ENCODE data around the gene DGAT2L6. TPM values are rescaled to one million over a fixed set of nuclear protein-coding genes. Genes with fewer than 3 reads are reported as not detected.

DGAT2L6 gene
- total and polyA plus RNA-seq, 10 donors, result not detected

DNA sequence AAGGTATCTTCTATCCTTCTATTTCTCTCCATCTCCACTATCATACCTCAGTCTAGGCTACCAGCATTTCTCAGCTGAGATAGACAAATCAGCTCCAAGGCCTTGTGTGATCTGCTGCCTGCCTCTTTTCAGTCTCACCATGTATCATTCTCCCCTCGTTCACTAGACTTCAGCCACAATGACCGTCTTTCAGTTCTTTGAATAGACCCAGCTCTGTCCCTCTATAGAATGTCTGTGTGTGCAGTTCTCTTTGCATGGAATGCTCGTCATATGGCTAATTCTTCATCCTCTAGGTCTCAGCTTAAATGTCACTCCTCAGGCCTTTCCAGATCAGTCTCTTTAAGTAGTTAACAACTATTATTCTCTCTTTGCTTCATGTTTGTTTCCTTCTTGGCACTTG is 37.5 kb upstream of the DGAT2L6 start:
- no peak overlapping the region for H3K4me3 ChIP-seq
- H3K36me3 ChIP-seq, result peaks cover 0 to 47% (median 0%) of the 10 kb centered on the region in 6 donors
- intact Hi-C loops (cut with DNase I; ENCODE audit: low total_unique reads), result no loop called here
- no peak overlapping the region for H3K27ac ChIP-seq
- no peak for DNase-seq
- H3K27me3 ChIP-seq (replicated peaks in 1 of 7), result no peaks in the 10 kb centered on the region
- peaks cover 3 to 17% (median 10%) of the 10 kb centered on the region in 6 donors for H3K4me1 ChIP-seq
- WGBS, 5 donors, result 62 to 95% (median 84%) methylated on average over 3 of the region's 3 CpGs
- no peaks in the 10 kb centered on the region for H3K9me3 ChIP-seq
- TF ChIP-seq POLR2A (IDR thresholded peaks at IDR 0.05), result no peak
- no peak for TF ChIP-seq POLR2AphosphoS5 (IDR thresholded peaks at IDR 0.05)

DNA sequence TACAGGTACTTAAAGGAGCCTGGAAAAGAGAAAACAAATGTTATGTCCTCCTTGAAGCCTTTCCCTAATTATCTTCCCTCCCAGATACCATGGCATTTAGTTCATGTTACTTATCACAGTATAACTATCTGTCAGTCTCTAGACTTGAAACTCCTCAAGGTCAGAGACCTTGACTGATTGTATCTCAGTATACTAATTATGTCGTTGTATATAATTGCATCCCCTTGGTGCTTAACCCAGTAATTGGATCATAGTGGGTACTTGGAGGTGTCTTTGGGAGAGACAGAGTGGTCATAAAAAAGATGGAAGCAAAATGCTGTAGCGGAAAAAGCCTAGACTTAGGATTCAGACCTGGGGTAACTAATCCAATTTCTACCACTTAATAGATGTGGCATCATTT is 35.9 kb upstream of the DGAT2L6 start:
- 80 to 100% (median 88%) methylated on average over 2 of the region's 2 CpGs for WGBS, 5 donors
- DNase-seq, result no peak
- H3K4me3 ChIP-seq, result no peak overlapping the region
- H3K4me1 ChIP-seq, result peaks cover 0 to under 1% (median 0%) of the 10 kb centered on the region in 6 donors
- TF ChIP-seq POLR2AphosphoS5 (IDR thresholded peaks at IDR 0.05) (no peak), POLR2A (IDR thresholded peaks at IDR 0.05) (no peak)
- TF ChIP-seq, protein P1, sequence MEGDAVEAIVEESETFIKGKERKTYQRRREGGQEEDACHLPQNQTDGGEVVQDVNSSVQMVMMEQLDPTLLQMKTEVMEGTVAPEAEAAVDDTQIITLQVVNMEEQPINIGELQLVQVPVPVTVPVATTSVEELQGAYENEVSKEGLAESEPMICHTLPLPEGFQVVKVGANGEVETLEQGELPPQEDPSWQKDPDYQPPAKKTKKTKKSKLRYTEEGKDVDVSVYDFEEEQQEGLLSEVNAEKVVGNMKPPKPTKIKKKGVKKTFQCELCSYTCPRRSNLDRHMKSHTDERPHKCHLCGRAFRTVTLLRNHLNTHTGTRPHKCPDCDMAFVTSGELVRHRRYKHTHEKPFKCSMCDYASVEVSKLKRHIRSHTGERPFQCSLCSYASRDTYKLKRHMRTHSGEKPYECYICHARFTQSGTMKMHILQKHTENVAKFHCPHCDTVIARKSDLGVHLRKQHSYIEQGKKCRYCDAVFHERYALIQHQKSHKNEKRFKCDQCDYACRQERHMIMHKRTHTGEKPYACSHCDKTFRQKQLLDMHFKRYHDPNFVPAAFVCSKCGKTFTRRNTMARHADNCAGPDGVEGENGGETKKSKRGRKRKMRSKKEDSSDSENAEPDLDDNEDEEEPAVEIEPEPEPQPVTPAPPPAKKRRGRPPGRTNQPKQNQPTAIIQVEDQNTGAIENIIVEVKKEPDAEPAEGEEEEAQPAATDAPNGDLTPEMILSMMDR (IDR thresholded peaks at IDR 0.05 in 8 of 11, conservative IDR thresholded peaks at IDR 0.05 in 3 of 11), result no peak
- peaks cover 0 to 43% (median 0%) of the 10 kb centered on the region in 6 donors for H3K36me3 ChIP-seq
- H3K27ac ChIP-seq, result no peak overlapping the region
- no peaks in the 10 kb centered on the region for H3K27me3 ChIP-seq (replicated peaks in 1 of 7)
- intact Hi-C loops (cut with DNase I; ENCODE audit: low total_unique reads), result no loop called here
- H3K9me3 ChIP-seq, result no peaks in the 10 kb centered on the region

DNA sequence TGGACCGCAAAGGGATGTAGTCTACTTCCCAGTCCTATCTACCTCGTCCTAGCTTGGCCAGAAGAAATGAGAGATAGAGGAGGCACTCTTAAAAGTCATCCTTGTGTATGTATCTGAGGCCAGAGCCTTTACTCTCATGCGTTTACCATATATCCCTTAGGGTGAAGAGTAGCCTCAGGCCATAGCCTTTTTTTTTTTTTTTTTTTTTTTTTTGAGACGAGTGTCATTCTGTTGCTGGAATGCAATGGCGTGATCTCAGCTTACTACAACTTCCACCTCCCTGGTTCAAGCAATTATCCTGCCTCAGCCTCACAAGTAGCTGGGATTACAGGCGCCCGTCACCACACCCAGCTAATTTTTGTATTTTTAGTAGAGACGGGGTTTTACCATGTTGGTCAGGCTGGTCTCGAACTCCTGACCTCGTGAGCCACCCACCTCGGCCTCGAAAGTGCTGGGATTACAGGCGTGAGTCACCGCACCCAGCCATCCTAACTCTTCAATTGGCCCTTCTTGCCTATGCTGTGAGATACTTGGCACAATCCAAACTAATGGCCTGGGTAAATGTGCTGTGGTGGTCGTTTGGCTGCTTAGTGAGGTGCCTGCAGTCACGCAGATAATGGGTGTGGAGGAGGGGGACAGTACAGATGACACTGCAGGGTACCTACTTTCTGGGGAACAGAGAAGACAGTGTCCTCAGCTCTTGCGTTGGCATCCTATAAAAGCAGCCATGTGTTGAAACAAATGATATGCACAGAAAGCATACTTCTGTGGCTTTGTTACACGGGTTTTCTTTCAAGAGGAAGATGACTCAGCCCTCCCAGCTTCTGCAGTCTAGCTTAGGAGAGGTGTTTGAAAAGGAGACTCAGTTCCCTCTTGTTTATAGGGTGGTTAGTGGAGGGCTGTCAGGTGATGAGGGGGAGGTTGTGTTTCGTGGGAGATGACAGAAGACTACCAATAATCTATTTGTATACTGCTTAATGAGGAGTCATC is 10.4 kb upstream of the DGAT2L6 start:
- Histone ChIP-seq H3K4me1 (no peaks in the 10 kb centered on the region), H3K4me3 (no peak overlapping the region), H3K27me3 (replicated peaks in 1 of 7) (no peaks in the 10 kb centered on the region), H3K27ac (no peak overlapping the region), H3K36me3 (peaks cover 0 to 57% (median 6%) of the 10 kb centered on the region in 6 donors), H3K9me3 (no peaks in the 10 kb centered on the region)
- DNase-seq, result no peak
- intact Hi-C loops (cut with DNase I; ENCODE audit: low total_unique reads), result no loop called here
- WGBS, 5 donors, result 76 to 92% (median 89%) methylated on average over 13 to 19 of the region's 19 CpGs
- TF ChIP-seq POLR2A (IDR thresholded peaks at IDR 0.05) (no peak), POLR2AphosphoS5 (IDR thresholded peaks at IDR 0.05) (no peak)
- TF ChIP-seq, protein P1 (IDR thresholded peaks at IDR 0.05 in 8 of 11, conservative IDR thresholded peaks at IDR 0.05 in 3 of 11), result no peak

DNA sequence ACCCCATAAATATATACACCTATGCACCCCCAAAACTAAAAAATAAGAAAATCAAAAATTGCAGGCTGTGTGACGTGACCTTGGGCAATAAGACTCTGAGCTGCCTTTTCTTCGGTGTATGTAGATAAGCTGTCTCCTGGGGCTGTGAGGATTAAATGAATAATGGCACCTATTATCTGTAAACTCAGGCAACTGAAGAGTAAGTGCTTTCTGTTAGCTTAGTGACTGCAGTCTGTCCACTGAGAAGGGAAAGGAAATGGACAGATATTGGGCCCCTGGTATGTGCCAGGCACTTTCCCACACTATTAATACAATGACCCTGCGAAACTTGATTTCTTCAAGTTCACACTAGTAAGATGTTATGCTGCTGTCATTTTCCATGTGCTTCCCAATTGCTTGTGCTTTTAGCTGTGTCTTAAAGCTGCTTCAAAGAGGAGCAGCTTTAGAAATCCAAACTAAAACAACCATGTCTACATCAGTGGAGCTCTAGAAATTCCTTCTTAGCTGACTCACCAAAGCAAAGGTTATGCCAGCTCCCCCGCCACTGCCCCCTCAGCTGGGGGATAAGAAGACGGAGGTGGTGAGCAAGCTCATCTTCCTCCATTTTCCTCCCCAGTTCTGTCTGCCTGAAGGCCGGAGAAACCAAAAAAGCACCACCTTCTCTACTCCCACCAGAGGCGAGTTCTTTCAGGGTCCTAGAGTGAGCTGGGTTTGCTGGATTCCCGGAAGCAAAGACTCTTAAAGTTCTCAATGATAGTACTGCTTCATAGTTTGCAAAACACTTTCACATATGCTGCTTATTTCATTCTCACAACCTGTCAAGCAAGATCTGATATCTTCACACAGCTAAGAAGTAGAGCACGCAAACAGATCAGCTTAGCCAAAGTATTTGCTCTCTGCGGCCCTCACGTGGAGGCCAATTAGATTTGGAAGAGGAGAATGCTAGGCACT is 8.8 kb upstream of the DGAT2L6 start:
- no peaks in the 10 kb centered on the region for H3K4me1 ChIP-seq
- TF ChIP-seq POLR2AphosphoS5 (IDR thresholded peaks at IDR 0.05), result no peak
- no peak for TF ChIP-seq POLR2A (IDR thresholded peaks at IDR 0.05)
- TF ChIP-seq, protein P1 (IDR thresholded peaks at IDR 0.05 in 8 of 11, conservative IDR thresholded peaks at IDR 0.05 in 3 of 11), result no peak
- no peak overlapping the region for H3K27ac ChIP-seq
- no peaks in the 10 kb centered on the region for H3K27me3 ChIP-seq (replicated peaks in 1 of 7)
- no peaks in the 10 kb centered on the region for H3K9me3 ChIP-seq
- no peak overlapping the region for H3K4me3 ChIP-seq
- 58 to 82% (median 79%) methylated on average over 11 of the region's 11 CpGs for WGBS, 5 donors
- intact Hi-C loops (cut with DNase I; ENCODE audit: low total_unique reads), result no loop called here
- no peak for DNase-seq
- peaks cover 0 to 41% (median 6%) of the 10 kb centered on the region in 6 donors for H3K36me3 ChIP-seq

Measured in spleen (tissue), 11 donors.